CD4-positive, alpha-beta T cell treated with Interleukin-17A for 1 hour (primary cell): Measurements from ENCODE around the gene KLHL2.
A peak's percentile ranks its signal among the peaks of the same experiment; 100 is the strongest.
"Not testable (repeated sequence)": the region's sequence is repeated elsewhere in the genome, so short reads cannot be mapped to it uniquely, and the experiment has no call there.

Source experiments
- DNase-seq: peaks from one replicate; pipeline ENCODE4 v3.0.0-alpha.2; 2020

KLHL2 gene

DNA sequence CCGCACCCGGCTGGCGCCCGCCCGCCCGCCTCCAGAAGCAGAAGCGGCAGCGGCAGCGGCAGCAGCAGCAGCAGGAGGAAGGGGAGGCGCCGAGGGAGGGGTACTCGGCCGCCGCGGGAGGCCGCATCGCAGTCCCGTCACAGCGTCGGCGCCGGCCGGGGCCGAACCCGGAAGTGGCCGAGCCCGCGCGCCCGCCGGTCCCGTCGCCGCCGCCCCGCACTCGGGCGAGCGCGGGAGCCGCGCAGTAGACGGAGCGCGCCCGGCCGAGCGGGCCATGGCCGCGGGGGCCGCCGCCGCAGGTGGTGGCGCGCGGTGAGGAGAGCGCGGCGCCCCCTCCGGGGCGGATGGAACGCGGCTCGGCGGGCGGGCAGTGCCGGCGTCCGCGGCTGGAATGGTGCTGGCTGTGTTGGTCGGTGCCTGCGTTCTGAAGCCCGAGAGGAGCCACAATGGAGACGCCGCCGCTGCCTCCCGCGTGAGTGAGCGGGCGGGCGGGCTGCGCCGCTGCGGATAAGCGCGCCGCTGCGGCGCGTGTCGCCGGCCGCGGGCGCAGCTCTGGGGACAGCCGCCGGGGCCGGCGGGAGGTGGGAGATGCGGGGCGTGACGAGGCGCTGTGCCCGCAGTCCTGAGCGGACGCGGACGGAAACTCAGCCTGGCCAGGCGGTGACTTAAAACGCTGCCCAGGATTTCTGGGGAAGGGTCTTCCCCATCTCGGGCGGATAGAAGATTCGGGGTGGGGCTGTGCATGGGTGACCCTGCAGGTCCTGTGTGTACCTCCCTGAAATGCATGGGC lies at the start of gene KLHL2:
KLHL2 (plus strand) TSS at position 131 of the 790 bp plus-strand sequence; CDS start at position 447, 316 bp downstream.
- peak; percentile 71 for DNase-seq

DNA sequence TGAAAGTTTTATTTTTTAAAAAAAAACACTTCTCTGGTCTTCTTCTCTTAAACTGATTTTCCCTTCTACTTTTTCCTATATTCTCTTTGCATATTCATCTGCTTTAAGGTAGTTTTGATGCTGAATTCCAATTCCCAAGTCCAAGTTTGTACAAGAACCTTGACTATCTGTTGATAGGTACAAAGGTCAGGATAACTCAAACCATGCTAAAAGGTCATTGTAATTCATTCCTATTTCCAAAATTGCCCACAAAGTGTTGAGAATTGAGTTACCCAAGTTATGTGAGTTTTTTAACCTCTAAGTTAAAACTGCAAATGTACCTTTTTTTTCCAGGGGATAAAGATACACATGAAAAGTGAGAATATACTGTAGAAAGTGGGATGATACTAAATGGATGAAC lies 48.6 kb upstream of the KLHL2 start:
- DNase-seq: no peak

DNA sequence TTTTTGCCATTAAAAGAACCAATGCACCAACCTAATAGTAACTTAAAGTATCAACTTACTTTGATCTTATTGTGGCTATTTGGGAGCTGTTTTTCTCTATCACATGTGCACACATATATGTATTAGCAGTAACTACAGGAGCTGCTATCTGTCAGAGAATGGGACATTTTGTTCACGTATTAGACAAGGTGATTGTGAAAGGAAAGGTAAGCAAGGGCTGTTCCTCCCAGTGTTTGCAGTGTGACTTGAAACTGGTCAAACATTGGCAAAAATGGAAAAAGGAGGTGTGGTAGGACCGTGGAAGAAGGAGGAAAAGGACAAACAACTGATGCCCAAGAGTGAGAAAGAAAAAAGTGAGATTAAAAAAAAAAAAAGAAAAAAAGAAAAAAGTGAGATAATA lies 43.1 kb upstream of the KLHL2 start:
- DNase-seq: no peak

DNA sequence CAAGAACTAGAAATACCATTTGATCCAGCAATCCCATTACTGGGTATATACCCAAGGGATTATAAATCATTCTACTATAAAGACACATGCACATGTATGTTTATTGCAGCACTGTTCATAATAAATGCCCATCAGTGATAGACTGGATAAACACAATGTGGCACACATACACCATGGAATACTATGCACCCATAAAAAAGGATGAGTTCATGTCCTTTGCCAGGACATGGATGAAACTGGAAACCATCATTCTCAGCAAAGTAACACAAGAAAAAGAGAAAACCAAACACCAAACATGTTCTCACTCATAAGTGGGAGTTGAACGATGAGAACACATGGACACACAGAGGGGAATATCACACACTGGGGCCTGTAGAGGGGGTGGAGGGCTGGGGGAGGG lies 40.5 kb upstream of the KLHL2 start:
- DNase-seq: not testable (repeated sequence)

GRCh38 chr4:165167650-165168049 lies 39.7 kb upstream of the KLHL2 start:
- no peak for DNase-seq

DNA sequence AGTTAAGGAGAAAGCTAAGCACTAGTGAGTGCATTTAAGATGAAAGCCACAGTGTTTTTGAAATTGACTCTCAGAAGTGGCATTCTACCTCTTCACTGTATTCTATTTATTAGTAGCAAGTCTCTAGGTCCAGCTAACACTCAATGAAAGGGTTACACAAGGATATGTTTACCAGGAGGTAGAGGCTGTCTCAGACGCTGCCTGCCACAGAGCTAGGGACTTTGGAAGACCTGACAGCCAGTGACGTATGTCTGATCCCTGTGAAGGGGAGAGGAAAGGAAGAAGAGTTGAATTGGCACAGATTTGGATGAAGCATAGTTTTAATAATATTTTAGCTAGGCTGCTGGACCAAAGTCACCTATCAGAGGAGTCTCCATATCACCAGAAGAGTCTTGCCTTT lies 36.5 kb upstream of the KLHL2 start:
- no peak for DNase-seq

- not testable (repeated sequence) for DNase-seq
Observed at GRCh38 chr4:165175470-165175869, 31.9 kb upstream of the KLHL2 start.

GRCh38 chr4:165175879-165176278 lies 31.5 kb upstream of the KLHL2 start:
- DNase-seq: no peak

GRCh38 chr4:165177725-165178666 lies 29.4 kb upstream of the KLHL2 start:
- DNase-seq: no peak

DNA sequence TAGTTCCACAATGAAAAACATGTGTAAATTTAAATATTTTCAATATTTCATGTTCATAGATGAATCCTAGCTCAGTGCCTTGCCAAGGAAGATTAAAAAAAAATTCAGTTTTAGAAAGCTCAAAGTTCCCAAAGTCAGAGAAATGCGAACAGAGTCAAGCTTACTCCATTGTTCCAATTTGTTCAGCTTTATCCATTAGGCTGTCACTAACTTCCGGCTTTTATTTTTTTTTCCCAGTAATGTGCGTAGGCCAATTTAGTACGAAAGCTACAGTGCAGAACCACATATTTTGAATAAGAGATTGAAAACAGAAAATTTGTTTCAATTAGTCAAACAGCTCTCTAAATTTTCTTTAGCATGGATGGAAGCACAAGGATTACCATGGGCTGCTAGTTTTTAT lies 23.1 kb upstream of the KLHL2 start:
- no peak for DNase-seq

DNA sequence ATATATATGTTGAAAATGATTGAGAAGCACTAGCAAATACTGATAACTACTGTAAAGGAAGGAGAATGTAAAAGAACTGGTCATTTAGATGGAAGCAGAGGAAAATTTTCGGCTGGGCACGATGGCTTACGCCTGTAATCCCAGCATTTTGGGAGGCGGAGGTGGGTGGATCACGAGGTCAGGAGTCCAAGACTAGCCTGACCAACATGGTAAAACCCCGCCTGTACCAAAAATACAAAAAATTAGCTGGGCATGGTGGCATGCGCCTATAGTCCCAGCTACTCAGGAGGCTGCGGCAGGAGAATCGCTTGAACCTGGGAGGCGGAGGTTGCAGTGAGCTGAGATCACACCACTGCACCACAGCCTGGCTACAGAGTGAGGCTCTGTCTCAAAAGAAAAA lies 22.4 kb upstream of the KLHL2 start:
- DNase-seq: not testable (repeated sequence)

GRCh38 chr4:165185448-165185847 lies 21.9 kb upstream of the KLHL2 start:
- DNase-seq: no peak

DNA sequence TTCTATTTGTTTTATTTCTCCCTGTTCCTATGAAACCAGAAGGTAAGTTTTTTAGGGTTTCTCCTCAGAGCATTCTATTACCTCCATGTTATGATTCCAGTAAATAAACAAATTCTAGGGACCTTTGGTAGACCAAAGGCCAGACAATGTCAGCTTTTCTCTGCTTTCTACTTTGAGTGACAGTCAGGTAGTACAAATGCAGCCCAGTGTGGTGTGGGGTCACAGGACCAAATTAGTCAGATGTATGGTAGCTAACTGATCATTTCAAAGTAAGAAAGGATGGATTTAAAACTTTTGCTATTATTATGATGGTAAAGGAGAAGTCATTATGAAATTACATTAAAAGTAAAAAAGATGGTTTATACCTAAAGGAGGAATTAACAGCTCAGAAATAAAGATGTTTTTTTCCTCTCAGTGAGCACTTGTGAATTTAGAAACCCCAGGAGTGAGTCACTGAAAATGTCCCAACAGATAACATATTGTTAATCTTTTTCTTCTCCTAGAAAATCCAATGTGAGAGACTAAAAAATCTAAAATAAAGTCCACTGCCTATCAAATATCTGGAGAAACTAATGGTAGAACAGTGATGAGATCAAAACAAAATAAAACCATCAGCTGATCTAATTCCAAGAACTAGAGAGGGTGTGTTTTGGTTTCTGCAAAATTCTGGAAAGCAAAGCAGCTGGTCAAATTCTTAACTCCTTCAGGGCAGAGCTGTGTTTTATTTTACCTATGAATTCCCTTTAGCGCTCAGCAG lies 16.6 kb upstream of the KLHL2 start:
- no peak for DNase-seq

- no peak for DNase-seq
Observed at GRCh38 chr4:165191348-165191656, 16.1 kb upstream of the KLHL2 start.

DNA sequence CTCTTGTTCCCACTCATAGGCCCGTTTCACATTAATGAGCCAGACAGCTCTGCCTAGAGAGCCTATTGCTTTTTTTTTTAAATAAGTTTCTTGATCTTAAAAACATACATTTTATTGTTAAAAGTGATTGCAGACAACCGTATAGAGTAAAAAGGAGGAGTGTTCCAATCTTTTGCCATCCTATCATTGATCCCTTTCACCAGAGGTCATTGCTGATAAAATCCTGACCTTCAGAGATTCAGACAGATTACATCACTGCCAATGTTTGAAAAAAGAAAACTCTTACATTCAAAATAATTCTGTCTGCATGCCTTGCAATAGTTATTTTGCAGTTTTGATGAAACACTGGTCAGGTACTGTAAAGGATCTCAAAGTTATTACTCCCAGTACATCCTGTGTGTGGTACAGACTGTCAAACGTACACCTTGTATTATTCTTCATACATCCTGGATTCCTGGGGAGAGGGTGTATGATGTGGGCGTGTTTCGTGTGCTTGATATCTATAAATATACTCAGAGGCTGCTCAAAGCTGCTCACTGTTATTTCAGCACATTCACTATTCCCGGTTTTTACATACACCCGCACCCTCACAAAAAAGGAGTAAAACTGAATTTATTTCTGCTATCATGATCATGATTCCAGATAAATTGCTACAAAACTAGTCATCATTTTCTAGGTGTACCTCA lies 15.4 kb upstream of the KLHL2 start:
- no peak for DNase-seq

GRCh38 chr4:165192500-165192898 lies 14.9 kb upstream of the KLHL2 start:
- no peak for DNase-seq

DNA sequence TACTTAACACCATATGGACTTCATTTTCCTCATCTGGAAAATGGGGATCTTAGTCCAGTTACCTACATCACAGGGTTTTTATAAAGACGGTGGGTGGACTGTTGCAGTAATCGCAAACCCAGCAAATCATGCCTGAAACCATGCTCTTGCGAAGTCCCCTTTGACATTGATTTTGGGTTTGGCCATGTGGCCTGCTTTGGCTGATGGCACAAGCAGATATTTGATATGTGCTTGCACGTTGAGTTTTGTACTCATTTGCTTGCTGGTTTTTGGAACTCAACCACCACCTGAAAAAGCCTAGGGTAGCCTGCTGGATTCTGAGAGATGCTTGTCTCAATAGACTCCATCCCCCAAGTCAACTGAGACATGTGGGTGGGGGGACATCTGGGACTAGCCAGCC lies 14.4 kb upstream of the KLHL2 start:
- no peak for DNase-seq

GRCh38 chr4:165194368-165194767 lies 13.0 kb upstream of the KLHL2 start:
- no peak for DNase-seq

- DNase-seq: no peak
Observed at GRCh38 chr4:165198329-165198728, 9.0 kb upstream of the KLHL2 start.

DNA sequence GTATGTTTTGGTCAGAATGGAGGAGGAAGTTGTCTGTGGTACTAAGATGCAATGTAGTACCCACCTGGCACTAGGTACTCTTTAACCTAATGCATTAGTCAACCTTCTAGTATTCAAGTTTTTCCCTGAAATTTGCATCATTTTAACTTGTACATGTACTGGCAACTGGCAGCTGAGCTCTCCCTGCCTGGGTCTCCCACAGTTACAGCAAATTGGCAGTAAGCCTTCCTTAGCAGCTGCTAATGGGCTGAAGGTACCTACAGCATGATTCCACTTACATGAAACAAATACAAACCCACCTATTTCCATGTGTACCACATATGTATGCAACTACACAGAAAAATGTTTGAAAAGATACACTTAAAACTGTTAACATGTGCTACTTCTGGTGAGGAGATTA lies 8.1 kb upstream of the KLHL2 start:
- no peak for DNase-seq

DNA sequence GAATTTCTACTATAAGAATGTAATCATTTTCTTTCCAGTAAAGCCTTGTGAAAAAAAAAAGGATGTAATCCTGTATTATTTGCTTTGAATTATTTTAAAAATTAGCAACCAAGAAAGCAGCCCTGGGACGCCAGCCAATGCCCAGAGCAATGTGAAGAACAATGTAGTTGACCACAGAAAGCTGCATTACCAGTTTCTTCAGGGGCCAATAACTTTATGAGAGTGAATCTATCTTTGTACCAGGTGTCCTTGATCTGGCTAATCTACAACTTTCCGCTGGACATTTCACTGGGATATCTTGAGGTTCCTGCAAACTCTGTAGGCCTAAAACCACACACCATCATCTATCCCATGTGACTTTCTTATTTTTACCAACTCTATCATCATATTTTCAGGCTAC lies 7.6 kb upstream of the KLHL2 start:
- no peak for DNase-seq

GRCh38 chr4:165201806-165202205 lies 5.6 kb upstream of the KLHL2 start:
- DNase-seq: no peak
